OCI-LY7 (cell line): Measurements from ENCODE around the gene MYO1F. TPM values are rescaled to one million over a fixed set of nuclear protein-coding genes. Genes with fewer than 3 reads are reported as not detected.

Experiments used
- BruUV-seq: library from RNA; stranded (reverse); fragments of 400-500 nt; replicated peaks from 2 replicates; lab custom pipeline; 2021; lab: Mats Ljungman, UMichigan
- CTCF ChIA-PET: fragments of 300-600 bp; sonication (Branson Sonifier 250); formaldehyde crosslinking; loops from one replicate; lab custom pipeline; 2022; ENCODE audit warnings: antibody characterized with exemption; ENCODE audit not compliant: unreplicated experiment; lab: Charles Lee
- POLR2A ChIA-PET: fragments of 300-600 bp; sonication (Branson Sonifier 250); formaldehyde crosslinking; loops from one replicate; lab custom pipeline; 2022; ENCODE audit warnings: antibody characterized with exemption; lab: Charles Lee
- DNase-seq: peaks from one replicate; pipeline ENCODE4 v3.0.0-alpha.2; 2015; ENCODE audit warnings: low spot score
- H2AFZ ChIP-seq: fragments of 200-600 bp; sonication (generic), shearing (Covaris generic); 2 replicates; pipeline ENCODE4 v1.6.1; 2014; ENCODE audit warnings: mild to moderate bottlenecking, antibody characterized with exemption, low read length, moderate library complexity
- H3K27ac ChIP-seq: fragments of 200-600 bp; sonication (generic); 2 replicates; pipeline ENCODE4 v1.5.1; 2014; ENCODE audit warnings: mixed run types, low read depth, mild to moderate bottlenecking, moderate library complexity, low read length, inconsistent platforms; ENCODE audit not compliant: poor library complexity, severe bottlenecking
- H3K36me3 ChIP-seq: fragments of 200-600 bp; sonication (generic); 2 replicates; pipeline ENCODE4 v1.6.1; 2014; ENCODE audit warnings: mild to moderate bottlenecking, antibody characterized with exemption, low read length, moderate library complexity, mixed read lengths; ENCODE audit not compliant: insufficient read depth
- H3K4me1 ChIP-seq: fragments of 200-600 bp; sonication (generic); 2 replicates; pipeline ENCODE4 v1.5.1; 2014; ENCODE audit warnings: mild to moderate bottlenecking, low read length; ENCODE audit not compliant: insufficient read depth, poor library complexity, severe bottlenecking
- H3K4me2 ChIP-seq: fragments of 200-600 bp; sonication (generic); 2 replicates; pipeline ENCODE4 v1.6.1; 2014; ENCODE audit warnings: mild to moderate bottlenecking, low read length
- H3K4me3 ChIP-seq: fragments of 200-600 bp; sonication (generic); 2 replicates; pipeline ENCODE4 v1.5.1; 2014; ENCODE audit warnings: mild to moderate bottlenecking, low read depth, low read length; ENCODE audit not compliant: poor library complexity, severe bottlenecking
- H3K79me2 ChIP-seq: fragments of 200-600 bp; sonication (generic); 2 replicates; pipeline ENCODE4 v1.6.1; 2016; ENCODE audit warnings: low read depth, mild to moderate bottlenecking, low read length, moderate library complexity, mixed read lengths; ENCODE audit not compliant: insufficient read depth
- H3K9me2 ChIP-seq: fragments of 200-600 bp; sonication (generic); 2 replicates; pipeline ENCODE4 v1.6.1; 2016; ENCODE audit warnings: mild to moderate bottlenecking, low read length, mixed read lengths; ENCODE audit not compliant: insufficient read depth
- H3K9me3 ChIP-seq: fragments of 200-600 bp; sonication (generic); 2 replicates; pipeline ENCODE4 v1.6.1; 2014; ENCODE audit warnings: mild to moderate bottlenecking, mixed run types, low read length, mixed read lengths
- H4K20me1 ChIP-seq: fragments of 200-600 bp; sonication (generic); 2 replicates; pipeline ENCODE4 v1.6.1; 2014; ENCODE audit warnings: mild to moderate bottlenecking, antibody characterized with exemption, low read length, moderate library complexity, mixed read lengths; ENCODE audit not compliant: insufficient read depth
- EZH2phosphoT487 ChIP-seq: fragments of 200-600 bp; sonication (generic); IDR thresholded peaks from 2 replicates; pipeline ENCODE4 v1.6.1; 2018; ENCODE audit warnings: low read depth, borderline replicate concordance, mild to moderate bottlenecking, mixed run types, antibody characterized with exemption, low read length, moderate library complexity, mixed read lengths
- intact Hi-C: fragments of 100-400 bp; cut with micrococcal nuclease; formaldehyde crosslinking; loops from one replicate; pipeline ENCODE4 v1.10.0; 2022; ENCODE audit not compliant: unreplicated experiment
- total RNA-seq, 2 experiments: library from RNA; depleted of rRNA in 1 of 2; stranded (reverse); fragments of >200 nt in 1 of 2; shearing (Covaris generic) in 1 of 2; gene quantifications; 2 replicates each; pipeline ENCODE4 v1.2.3, GENCODE V29; 2014 to 2022
- TF ChIP-seq, protein P1 (sequence below): fragments of 200-600 bp; sonication (generic); conservative IDR thresholded peaks from 2 replicates; pipeline ENCODE4 v1.5.1; 2014; ENCODE audit warnings: mild to moderate bottlenecking, antibody characterized with exemption, low read length, moderate library complexity, mixed read lengths

Gene MYO1F
- total RNA-seq, 2 experiments from 2014 or later: 8.8 to 18.4 TPM

DNA sequence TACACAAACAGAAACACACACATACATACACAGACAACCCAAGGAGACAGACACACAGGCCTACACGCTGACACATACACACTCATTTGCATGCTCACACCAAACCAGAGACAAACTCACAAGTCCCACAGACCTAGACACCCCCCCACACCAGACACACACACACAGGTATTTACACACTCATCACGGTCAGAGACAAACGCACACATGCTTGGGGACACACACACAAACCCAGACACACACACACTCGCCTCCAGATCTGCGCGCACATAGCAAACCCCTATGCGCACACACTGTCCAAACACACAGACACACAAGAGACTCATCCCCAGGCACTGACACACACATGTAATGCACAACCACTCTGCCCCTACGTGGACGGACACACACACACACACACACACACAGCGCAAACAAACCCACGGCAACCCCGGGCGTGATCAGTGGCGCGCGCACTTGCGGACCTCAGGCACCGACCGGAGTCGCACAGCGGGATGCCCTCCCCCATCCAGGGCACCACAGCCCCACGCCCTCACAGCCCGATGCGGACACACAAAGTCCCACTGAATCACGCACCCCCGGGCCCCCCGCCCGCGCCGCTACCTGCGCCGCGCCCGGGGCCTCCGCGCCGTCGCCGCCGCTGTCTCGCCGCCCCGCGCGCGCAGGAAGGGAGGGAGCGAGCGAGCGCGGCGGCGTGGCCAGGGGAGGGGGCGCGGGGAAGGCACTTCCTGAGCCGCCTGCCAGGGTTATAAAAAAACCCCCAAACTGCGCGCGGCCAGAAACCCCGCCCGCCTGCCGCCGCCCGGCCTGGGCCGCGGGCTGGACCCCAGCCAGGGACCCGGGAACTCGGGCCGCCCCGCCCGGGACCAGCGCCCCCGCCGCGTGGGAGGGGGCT, 33.0 kb upstream of the MYO1F start, which contains the start of gene ADAMTS10:
Gene ADAMTS10, minus strand, starts transcription at position 675 of the 895 bp plus-strand sequence. CDS start 5,005 bp downstream, outside the sequence.
- no peaks in the 10 kb centered on the region for H3K36me3 ChIP-seq
- intact Hi-C loops: no loop called here
- POLR2A ChIA-PET: no interaction called here
- no peaks in the 10 kb centered on the region for H3K9me3 ChIP-seq
- no peaks in the 10 kb centered on the region for H3K79me2 ChIP-seq
- no peak within 1 kb of the TSS for H3K4me2 ChIP-seq
- no peaks in the 10 kb centered on the region for H3K9me2 ChIP-seq
- H4K20me1 ChIP-seq: no peaks in the 10 kb centered on the region
- H3K27ac ChIP-seq: no peak within 1 kb of the TSS
- no peak for DNase-seq
- TF ChIP-seq, protein P1, sequence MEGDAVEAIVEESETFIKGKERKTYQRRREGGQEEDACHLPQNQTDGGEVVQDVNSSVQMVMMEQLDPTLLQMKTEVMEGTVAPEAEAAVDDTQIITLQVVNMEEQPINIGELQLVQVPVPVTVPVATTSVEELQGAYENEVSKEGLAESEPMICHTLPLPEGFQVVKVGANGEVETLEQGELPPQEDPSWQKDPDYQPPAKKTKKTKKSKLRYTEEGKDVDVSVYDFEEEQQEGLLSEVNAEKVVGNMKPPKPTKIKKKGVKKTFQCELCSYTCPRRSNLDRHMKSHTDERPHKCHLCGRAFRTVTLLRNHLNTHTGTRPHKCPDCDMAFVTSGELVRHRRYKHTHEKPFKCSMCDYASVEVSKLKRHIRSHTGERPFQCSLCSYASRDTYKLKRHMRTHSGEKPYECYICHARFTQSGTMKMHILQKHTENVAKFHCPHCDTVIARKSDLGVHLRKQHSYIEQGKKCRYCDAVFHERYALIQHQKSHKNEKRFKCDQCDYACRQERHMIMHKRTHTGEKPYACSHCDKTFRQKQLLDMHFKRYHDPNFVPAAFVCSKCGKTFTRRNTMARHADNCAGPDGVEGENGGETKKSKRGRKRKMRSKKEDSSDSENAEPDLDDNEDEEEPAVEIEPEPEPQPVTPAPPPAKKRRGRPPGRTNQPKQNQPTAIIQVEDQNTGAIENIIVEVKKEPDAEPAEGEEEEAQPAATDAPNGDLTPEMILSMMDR: no peak
- no peak for TF ChIP-seq EZH2phosphoT487
- H3K4me3 ChIP-seq: no peak within 1 kb of the TSS
- no peaks in the 10 kb centered on the region for H3K4me1 ChIP-seq
- BruUV-seq: no TSS peak
- CTCF ChIA-PET: no interaction called here
- H2AFZ ChIP-seq: no peak within 1 kb of the TSS

DNA sequence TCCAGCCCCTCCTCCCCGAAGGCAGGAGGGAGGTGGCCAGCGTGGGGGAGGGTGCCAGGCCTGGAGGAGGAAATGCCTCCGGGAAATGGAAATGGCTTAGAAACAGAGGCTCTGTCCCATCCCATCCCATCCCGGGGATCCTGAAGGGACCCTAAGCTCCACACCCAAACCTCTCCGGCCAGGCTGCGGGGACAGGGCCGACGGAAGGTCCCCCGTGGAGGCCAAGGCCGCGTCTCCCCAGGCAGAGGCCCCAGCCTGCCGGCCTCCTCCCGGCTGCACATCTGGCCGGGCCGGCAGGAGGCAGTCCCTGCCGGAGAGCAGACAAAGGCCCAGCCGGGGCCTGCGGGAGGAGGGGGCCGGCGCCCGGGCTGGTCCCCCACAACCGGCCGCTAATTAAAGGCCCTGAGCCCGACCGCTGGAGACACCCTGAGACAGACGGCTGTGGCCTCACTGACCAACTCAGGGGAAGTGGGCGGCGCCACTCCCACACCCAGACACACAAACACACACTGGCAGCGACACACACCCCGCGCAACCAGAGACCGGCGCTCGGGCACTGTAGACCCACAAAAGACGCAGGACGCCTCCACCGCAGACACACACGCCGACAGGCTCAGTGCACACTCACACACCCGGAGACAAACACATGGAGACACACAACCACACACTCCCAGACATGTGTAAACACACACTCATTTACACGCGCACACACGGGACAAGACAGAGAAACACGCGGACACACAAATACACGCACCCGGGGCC, 32.2 kb upstream of the MYO1F start:
- no peak overlapping the region for H3K4me3 ChIP-seq
- no peak overlapping the region for H3K27ac ChIP-seq
- no peak for TF ChIP-seq EZH2phosphoT487
- TF ChIP-seq, protein P1: no peak
- H3K4me2 ChIP-seq: no peak overlapping the region
- no peaks in the 10 kb centered on the region for H3K9me3 ChIP-seq
- no peaks in the 10 kb centered on the region for H3K4me1 ChIP-seq
- H3K79me2 ChIP-seq: no peaks in the 10 kb centered on the region
- H4K20me1 ChIP-seq: no peaks in the 10 kb centered on the region
- DNase-seq: no peak
- no peak overlapping the region for H2AFZ ChIP-seq
- POLR2A ChIA-PET: no interaction called here
- intact Hi-C loops: no loop called here
- H3K9me2 ChIP-seq: no peaks in the 10 kb centered on the region
- CTCF ChIA-PET: no interaction called here
- no peaks in the 10 kb centered on the region for H3K36me3 ChIP-seq
- no TSS peak for BruUV-seq
